ENCODE data around the gene ARHGAP26.
"Not testable (repeated sequence)": the region's sequence is repeated elsewhere in the genome, so short reads cannot be mapped to it uniquely, and the experiment has no call there.

ARHGAP26 gene

DNA sequence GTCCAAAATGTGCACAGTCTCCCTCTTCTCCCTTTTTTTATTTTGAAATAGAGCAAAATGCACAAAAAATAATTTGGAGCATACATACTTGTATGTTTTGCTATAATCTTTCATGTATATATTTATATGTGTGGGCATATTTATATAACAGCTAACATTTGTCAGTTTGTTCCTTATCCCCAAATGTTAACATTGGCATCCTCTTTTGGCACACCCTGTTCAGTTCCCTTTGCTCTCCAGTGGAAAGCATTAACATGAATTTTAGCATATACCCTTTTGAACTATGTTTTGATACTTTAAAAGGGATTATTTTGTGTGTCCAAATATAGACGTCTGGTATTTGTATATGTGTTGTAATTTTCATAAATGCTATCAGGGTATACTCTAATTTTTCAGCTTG lies 306.2 kb downstream of the ARHGAP26 start:
- DNase-seq, result no peak

- no peak for DNase-seq
These were observed 307.4 kb downstream of the ARHGAP26 start for GRCh38 chr5:143077453-143078103.

DNA sequence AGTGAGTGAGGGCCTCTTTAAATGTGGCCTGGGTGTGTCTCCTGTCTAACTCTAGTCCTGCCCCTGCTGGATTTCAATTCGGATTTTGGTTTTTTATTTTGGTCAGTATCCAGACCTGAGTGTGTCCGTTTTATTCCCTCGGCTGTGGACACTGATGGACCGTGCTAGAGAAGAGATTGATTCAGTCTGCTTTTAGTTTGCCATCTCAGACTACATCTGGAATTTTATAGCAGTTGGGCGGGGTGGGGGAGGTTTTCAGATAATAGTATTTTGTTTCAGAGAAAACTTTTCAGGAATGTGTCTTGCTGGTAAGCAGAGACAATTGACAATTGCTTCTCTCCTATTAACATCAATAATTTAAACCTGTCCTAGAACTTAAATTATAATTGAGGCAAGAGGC lies 308.1 kb downstream of the ARHGAP26 start:
- DNase-seq, result no peak

- no peak for DNase-seq
These were observed 308.8 kb downstream of the ARHGAP26 start for GRCh38 chr5:143078971-143079370.

- no peak for DNase-seq
These were observed 310.2 kb downstream of the ARHGAP26 start for GRCh38 chr5:143080407-143080806.

DNA sequence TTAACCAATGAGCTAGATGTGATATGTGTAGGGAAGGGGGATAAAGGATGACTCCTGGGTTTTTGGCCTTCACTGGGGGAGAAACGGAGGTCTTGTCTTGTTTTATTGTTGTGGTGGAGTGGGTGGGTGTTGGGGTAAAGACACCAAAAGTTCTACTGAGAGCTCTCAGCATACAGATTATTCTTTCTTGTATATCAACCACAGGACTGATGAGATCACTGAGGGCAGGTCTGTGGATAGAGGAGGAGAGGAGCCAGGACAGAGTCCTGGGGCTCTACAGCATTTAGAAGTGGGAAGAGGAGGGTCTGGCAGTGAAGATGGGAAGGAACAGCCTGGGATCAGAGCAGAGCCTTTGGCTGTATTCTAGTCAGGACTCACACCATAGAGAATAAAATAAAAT lies 310.8 kb downstream of the ARHGAP26 start:
- no peak for DNase-seq

DNA sequence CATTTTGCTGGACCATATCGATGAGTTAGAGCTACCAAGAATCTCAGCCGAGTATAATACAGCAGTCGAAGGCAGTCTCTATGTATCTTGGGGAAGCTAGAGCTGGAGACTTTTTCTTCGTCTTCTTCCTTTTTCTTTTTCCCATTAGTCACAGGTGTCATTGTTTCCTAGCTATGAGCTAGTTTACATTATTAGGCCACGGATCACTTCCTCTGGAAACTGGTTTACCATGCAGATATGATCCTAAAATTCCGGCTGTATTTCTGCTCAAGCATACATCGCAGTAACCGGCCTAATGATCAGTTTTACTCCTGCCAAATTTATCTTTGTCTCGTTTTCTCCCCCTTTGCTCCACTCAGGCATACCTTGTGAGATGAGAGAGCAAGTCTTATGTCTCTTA lies 312.8 kb downstream of the ARHGAP26 start:
- DNase-seq, result no peak

- no peak for DNase-seq
These were observed 314.2 kb downstream of the ARHGAP26 start for GRCh38 chr5:143084407-143084806.

DNA sequence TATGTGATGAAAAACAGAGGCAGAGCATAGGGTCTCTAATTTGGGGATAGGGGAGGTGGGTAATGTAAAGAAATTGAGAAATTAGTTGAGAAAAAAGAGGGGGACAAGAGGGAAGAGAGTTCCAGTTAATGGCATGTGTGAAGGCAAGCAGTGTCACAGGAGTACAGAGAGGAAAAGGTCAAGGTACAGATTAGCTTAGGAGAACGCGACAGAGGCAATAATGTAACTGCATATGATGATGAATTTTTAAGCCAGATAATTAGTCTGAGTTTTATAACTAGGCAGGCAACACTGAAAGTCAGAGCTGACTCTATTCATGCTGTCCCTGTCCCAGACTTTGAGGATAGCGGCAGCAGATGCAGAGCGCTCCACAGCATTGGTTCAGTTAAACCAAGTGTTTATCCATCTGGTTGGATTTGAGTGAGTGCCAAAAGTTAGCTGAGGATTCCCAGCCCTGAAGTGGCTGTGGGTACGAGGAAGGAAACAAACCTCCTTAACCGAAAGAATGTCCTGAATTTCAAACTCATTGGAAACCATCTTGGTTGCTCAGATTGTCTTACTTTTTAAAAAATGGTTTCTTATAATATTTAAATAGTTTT lies 315.2 kb downstream of the ARHGAP26 start:
- no peak for DNase-seq

- no peak for DNase-seq
These were observed 316.4 kb downstream of the ARHGAP26 start for GRCh38 chr5:143086546-143086907.

- DNase-seq, result peak in 1 of 2 experiments; percentile 56
These were observed 316.9 kb downstream of the ARHGAP26 start for GRCh38 chr5:143086908-143087637.

DNA sequence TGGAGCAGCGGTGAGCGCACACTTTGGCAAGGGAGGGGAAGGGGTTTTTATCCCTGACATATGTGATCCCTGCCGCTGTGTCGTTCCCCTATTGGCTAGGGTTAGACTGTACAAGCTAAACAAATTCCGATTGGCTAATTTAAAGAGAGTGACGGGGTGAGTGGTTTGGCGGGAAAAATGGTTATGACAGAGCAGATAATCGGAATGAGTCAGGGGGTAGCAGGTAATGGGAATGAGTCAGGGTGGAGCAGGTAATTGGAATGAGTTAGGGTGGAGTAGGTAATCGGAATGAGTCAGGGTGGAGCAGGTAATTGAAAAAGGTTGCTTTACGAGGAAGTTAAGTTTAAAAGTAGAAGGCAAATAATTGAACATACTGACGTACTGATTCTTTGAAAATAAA lies 318.5 kb downstream of the ARHGAP26 start:
- DNase-seq, result not testable (repeated sequence)

DNA sequence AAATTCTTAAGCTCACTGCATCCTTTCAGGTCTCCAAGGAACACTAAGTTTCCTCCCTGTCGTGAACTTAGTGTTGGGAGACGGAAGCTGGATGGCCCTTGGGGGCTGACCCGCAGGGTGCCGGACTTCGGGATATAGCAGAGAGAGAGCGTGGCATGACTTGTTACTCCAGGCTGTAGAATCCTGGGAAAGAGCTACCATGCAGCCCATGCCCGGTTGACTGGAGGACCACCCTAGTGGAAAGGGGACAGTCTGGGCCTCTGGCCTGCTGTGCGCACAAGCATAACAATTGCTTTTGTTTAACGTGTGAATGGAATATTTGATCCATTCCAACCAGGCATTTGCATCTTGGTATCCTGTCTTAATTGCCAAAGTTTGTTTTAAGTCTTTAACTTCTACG lies 319.9 kb downstream of the ARHGAP26 start:
- DNase-seq, result not testable (repeated sequence)

DNA sequence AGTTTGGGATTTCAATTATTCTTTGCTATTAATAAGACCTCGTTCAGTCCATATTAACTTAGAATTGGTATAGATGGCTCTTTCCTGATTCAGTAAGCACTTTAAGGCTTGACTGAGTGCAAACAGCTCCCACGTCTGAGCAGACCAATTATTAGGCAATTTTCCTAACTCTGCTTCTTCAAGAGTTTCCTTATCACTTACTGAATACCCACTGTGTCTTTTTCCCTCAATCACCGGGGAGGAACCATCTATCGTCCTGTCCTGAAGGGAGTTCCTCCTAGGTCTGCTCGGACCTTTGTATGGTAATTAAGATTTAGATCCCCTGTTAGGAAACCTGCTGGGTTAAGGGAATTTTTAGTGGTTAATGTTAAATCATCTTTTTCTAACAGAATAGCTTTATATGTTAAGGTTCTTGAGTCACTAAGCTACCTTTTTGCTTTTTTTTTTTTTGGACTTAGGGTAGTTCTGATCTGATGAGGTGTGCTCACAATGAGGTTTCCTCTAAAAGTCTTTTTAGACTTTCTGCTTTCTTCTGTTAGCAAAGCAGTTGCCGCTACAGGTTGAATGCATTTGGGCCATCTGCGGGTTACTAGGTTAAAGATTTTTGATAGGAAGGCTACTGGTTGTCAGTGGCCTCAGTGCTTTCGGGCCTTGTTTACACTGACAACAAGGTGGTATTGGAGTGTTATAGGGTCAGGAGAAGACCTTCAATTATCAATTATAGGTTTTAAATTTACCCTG lies 322.7 kb downstream of the ARHGAP26 start:
- DNase-seq, result not testable (repeated sequence)

DNA sequence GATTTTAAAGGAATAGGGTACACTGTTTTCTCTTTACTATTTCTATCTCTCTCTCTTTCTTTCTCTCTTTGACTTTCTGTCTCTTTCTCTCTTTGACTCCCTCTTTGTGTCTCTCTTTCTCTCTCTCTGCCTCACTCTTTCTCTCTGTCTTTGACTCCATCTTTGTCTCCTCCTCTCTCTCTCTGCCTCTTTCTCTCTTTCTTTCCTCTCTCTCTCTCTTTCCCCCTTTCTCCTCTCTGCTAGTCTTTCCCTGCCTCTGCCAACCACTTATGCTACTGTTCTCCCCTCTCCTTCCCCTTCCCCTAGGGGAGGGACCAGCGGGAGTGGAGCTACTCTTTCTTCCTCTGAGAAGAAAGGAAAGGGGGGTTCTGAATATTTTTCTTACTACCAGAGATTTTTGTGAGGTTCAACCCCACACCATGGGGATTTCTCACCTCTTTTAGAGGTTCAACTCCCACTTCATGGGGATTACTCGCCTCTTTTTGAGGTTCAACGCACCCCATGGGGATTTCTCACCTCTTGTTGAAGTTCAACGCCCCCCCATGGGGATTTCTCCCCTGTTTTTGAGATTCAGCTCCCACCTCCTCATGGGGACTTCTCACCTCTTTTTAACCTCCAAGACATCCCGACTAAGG lies 323.4 kb downstream of the ARHGAP26 start:
- DNase-seq, result no peak

GRCh38 chr5:143094087-143094521 lies 323.9 kb downstream of the ARHGAP26 start:
- DNase-seq, result no peak

GRCh38 chr5:143094608-143095007 lies 324.4 kb downstream of the ARHGAP26 start:
- not testable (repeated sequence) for DNase-seq

- no peak for DNase-seq
These were observed 330.9 kb downstream of the ARHGAP26 start for GRCh38 chr5:143101121-143101520.

DNA sequence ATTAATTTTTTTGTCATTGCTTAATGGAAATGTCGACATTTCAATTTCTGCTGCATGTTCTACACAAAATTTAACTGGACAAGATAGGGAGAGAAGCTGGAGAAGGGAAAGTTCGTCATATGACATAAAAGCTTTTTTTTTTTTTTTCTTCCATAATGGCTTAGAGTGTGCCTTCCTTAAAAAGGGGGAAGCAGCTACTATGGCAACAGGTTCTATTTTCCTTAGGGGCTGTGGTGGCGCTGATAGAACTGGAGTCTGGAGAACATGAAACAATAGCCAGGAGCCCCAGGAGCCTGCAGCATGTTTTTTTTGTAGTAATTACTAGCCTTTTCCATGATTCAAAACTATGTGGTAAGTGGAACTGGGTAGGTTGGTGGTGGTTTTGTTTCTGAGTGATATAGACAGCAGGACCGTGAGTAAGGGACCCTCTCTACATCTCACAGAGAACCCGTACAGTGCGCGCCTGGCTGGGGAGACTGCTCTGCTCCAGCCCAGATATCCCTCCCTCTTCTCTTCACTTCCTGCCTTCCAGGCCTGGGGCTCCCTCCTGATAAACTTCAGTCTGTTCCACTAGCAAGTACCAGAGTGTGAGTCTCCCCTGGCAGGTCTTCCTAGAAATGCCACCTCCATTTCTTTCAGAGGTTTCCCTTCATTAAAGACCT lies 331.7 kb downstream of the ARHGAP26 start:
- no peak for DNase-seq

DNA sequence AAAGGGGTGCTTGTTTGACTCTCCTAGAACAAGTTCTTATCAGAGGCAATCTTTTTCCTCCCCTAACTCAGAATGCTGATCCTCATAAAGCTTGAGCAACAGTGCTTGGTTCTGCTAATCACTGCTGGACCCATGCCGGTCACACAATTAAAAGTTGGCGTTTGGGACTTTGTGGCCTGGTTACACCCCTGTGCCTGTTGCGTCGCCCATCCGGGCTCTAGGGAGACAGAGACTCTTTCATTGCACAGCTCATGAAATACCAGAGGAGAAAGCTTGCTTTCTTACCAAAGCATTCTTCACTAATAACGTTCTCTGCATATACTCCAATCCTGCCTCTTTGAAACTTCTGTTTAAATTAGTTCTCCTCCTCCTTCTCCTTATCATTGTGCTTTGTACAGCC lies 332.2 kb downstream of the ARHGAP26 start:
- DNase-seq, result no peak

DNA sequence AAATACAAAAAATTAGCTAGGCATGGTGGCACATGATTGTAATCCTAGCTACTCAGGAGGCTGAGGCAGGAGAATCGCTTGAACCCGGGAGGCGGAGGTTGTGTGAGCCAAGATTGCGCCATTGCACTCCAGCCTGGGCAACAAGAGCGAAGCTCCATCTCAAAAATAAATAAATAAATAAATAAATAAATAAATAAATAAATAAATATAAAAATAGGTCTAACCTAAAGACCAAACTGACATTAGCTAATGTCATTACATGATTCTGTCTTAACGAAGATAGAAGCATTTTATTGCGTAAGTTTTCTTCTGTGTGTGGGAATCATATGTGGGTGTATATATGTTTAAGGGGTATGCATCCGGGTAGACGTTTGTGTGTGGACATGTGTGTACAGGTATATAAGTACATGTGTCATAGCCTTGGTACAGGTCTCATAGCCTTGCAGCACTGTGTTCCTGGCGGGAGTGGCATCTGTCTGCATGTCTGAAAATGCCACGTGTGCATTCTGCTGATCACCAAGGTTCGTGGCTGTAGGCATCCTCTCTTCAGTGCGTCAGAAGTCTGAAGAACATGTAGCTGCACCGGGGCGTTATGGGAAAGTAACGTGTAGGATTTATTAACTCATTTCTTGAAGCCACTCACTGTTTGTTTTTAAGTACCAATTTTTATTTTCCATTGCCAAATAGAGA lies 335.2 kb downstream of the ARHGAP26 start:
- DNase-seq, result no peak

DNA sequence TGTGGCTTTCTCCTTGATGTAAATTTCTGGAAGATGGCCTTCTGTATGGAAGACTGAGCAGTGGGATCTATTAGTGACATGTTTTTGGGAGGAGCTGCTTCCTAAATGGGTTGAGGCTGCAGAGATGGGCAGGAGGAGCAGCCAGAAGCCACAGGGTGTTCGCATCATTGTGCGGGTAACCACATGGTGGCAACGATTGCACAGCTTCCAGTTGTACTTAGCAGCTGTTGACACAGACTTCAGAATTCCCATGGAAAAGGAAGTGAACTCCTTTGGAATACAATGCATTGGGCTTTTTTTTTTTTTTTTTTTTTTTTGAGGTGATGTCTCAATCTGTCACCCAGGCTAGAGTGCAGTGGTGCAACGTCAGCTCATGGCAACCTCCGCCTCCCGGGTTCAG lies 336.0 kb downstream of the ARHGAP26 start:
- DNase-seq, result peak; percentile 11 to 54

Measured in SW 1271 (cell line).